H1 (cell line): ENCODE data around the gene PRR3. TPM values are rescaled to one million over a fixed set of nuclear protein-coding genes. Genes with fewer than 3 reads are reported as not detected.
"Not testable (repeated sequence)": the region's sequence is repeated elsewhere in the genome, so short reads cannot be mapped to it uniquely, and the experiment has no call there.

ENCODE experiments used
- CTCF ChIA-PET: fragments of 300-600 bp; sonication (Branson Sonifier 250); formaldehyde crosslinking; loops from one replicate; lab custom pipeline; 2021; ENCODE audit not compliant: partially characterized antibody; lab: Charles Lee
- POLR2A ChIA-PET: fragments of 300-600 bp; sonication (Branson Sonifier 250); formaldehyde crosslinking; loops from one replicate; lab custom pipeline; 2021; ENCODE audit warnings: inconsistent platforms; ENCODE audit not compliant: partially characterized antibody; lab: Charles Lee
- DNase-seq, 2 experiments: peaks; one replicate each; pipeline versions ENCODE4 v3.0.0 to v3.0.0-alpha.2; 2010 to 2022; ENCODE audit warnings: low spot score in 2 of 2, low read depth in 1 of 2, mixed read lengths in 1 of 2
- FAIRE-seq: peaks from 2 replicates; lab custom pipeline; 2011; peaks lifted over from hg19 to GRCh38; lab: Jason Lieb, UNC
- H2AFZ ChIP-seq: 2 replicates; pipeline ENCODE4 v1.8.1; 2012; ENCODE audit warnings: low read length, inconsistent platforms
- H2AK5ac ChIP-seq: 2 replicates; pipeline ENCODE4 v1.6.1; 2013; ENCODE audit warnings: low read depth, low read length
- H2BK120ac ChIP-seq: replicated peaks from 2 replicates; pipeline ENCODE3; 2013; ENCODE audit warnings: low read depth, low read length, inconsistent platforms
- H2BK12ac ChIP-seq: 2 replicates; pipeline ENCODE4 v1.6.1; 2013; ENCODE audit warnings: low read depth, low read length
- H2BK15ac ChIP-seq: 2 replicates; pipeline ENCODE4 v1.6.1; 2013; ENCODE audit warnings: low read length
- H2BK20ac ChIP-seq: 2 replicates; pipeline ENCODE4 v1.6.1; 2013; ENCODE audit warnings: low read length
- H2BK5ac ChIP-seq: 2 replicates; pipeline ENCODE4 v1.6.1; 2013; ENCODE audit warnings: low read depth, low read length
- H3K14ac ChIP-seq: 2 replicates; pipeline ENCODE4 v1.6.1; 2013; ENCODE audit warnings: inconsistent platforms; ENCODE audit not compliant: insufficient read length
- H3K18ac ChIP-seq: 2 replicates; pipeline ENCODE4 v1.6.1; 2013; ENCODE audit warnings: low read length; ENCODE audit errors: extremely low read depth
- H3K23ac ChIP-seq: 2 replicates; pipeline ENCODE4 v1.6.1; 2013; ENCODE audit warnings: inconsistent platforms; ENCODE audit not compliant: insufficient read length
- H3K23me2 ChIP-seq: 2 replicates; pipeline ENCODE4 v1.6.1; 2013; ENCODE audit warnings: low read depth, low read length
- H3K27ac ChIP-seq: 2 replicates; pipeline ENCODE4 v1.6.1; 2011; ENCODE audit warnings: low read depth, low read length, inconsistent platforms
- H3K27me3 ChIP-seq, 4 experiments: replicated peaks in 1 of 4; 1 replicate in 1 of 4; 2 replicates in 3 of 4; pipeline versions ENCODE4 v1.6.1 to v1.8.1; 2011 to 2013; ENCODE audit warnings: low read length in 3 of 4, mild to moderate bottlenecking in 3 of 4, inconsistent platforms in 2 of 4, mixed read lengths in 2 of 4, moderate library complexity in 1 of 4; ENCODE audit not compliant: control insufficient read depth in 3 of 4, insufficient read depth in 3 of 4; ENCODE audit errors: extremely low read depth in 1 of 4
- H3K36me3 ChIP-seq, 4 experiments: 2 replicates each; pipeline versions ENCODE4 v1.6.1 to v1.8.1; 2011 to 2013; ENCODE audit warnings: mild to moderate bottlenecking in 4 of 4, low read length in 3 of 4, moderate library complexity in 2 of 4, control low read depth in 1 of 4, inconsistent platforms in 1 of 4; ENCODE audit not compliant: insufficient read depth in 4 of 4, control insufficient read depth in 2 of 4
- H3K4ac ChIP-seq: replicated peaks from 2 replicates; pipeline ENCODE3; 2013; ENCODE audit warnings: low read length, low read depth, mixed read lengths, inconsistent platforms; ENCODE audit not compliant: insufficient read length
- H3K4me1 ChIP-seq, 4 experiments: replicated peaks in 1 of 4; 1 replicate in 1 of 4; 2 replicates in 3 of 4; pipeline versions ENCODE4 v1.6.1 to v1.8.1; 2011 to 2013; ENCODE audit warnings: low read length in 3 of 4, inconsistent platforms in 2 of 4, mixed read lengths in 1 of 4; ENCODE audit not compliant: insufficient read depth in 4 of 4, control insufficient read depth in 3 of 4
- H3K4me2 ChIP-seq, 2 experiments: 2 replicates each; pipeline versions ENCODE4 v1.6.1 to v1.8.1; 2011 to 2013; ENCODE audit warnings: low read depth in 2 of 2, low read length in 2 of 2, control low read depth in 1 of 2, inconsistent platforms in 1 of 2, mild to moderate bottlenecking in 1 of 2; ENCODE audit not compliant: insufficient read depth in 1 of 2
- H3K4me3 ChIP-seq, 4 experiments: fragments of 200-600, 300-600 bp in 1 of 4; sonication (generic), shearing (Covaris generic), sonication (Bioruptor Twin) in 1 of 4; 2 replicates each; pipeline versions ENCODE4 v1.5.1 to v1.8.1; 2011 to 2016; ENCODE audit warnings: low read length in 4 of 4, low read depth in 3 of 4, control low read depth in 2 of 4, inconsistent platforms in 2 of 4, mild to moderate bottlenecking in 2 of 4, mixed read lengths in 1 of 4, moderate library complexity in 1 of 4; ENCODE audit not compliant: insufficient read depth in 2 of 4; ENCODE audit errors: extremely low read depth in 1 of 4
- H3K56ac ChIP-seq: replicated peaks from 2 replicates; pipeline ENCODE3; 2013; ENCODE audit warnings: low read depth, mild to moderate bottlenecking, mixed read lengths, low read length, inconsistent platforms; ENCODE audit not compliant: insufficient read length
- H3K79me1 ChIP-seq: 2 replicates; pipeline ENCODE4 v1.6.1; 2013; ENCODE audit warnings: low read depth, low read length, control low read depth
- H3K79me2 ChIP-seq, 2 experiments: 2 replicates each; pipeline versions ENCODE4 v1.6.1 to v1.8.1; 2012 to 2013; ENCODE audit warnings: low read length in 2 of 2, mild to moderate bottlenecking in 2 of 2, inconsistent platforms in 1 of 2; ENCODE audit not compliant: insufficient read depth in 2 of 2, control insufficient read depth in 1 of 2
- H3K9ac ChIP-seq, 4 experiments: replicated peaks in 1 of 4; 1 replicate in 1 of 4; 2 replicates in 3 of 4; pipeline versions ENCODE4 v1.6.1 to v1.8.1; 2011 to 2013; ENCODE audit warnings: low read depth in 3 of 4, low read length in 3 of 4, control low read depth in 2 of 4, mild to moderate bottlenecking in 2 of 4, moderate library complexity in 2 of 4, inconsistent platforms in 1 of 4; ENCODE audit errors: extremely low read depth in 1 of 4
- H3K9me3 ChIP-seq, 2 experiments: 2 replicates each; pipeline versions ENCODE4 v1.6.1 to v1.8.1; 2012 to 2013; ENCODE audit warnings: mild to moderate bottlenecking in 2 of 2, moderate library complexity in 2 of 2, control low read depth in 1 of 2, inconsistent platforms in 1 of 2, low read depth in 1 of 2, low read length in 1 of 2, mixed read lengths in 1 of 2; ENCODE audit not compliant: insufficient read depth in 2 of 2
- H4K20me1 ChIP-seq, 2 experiments: replicated peaks in 1 of 2; 2 replicates each; pipeline versions ENCODE3 to v1.8.1; 2011 to 2013; ENCODE audit warnings: inconsistent platforms in 2 of 2, low read length in 2 of 2, mild to moderate bottlenecking in 1 of 2; ENCODE audit not compliant: insufficient read depth in 2 of 2, control insufficient read depth in 1 of 2
- H4K5ac ChIP-seq: 2 replicates; pipeline ENCODE4 v1.6.1; 2013; ENCODE audit warnings: low read length, low read depth, mixed read lengths, inconsistent platforms; ENCODE audit not compliant: insufficient read length
- H4K8ac ChIP-seq: 2 replicates; pipeline ENCODE4 v1.8.0; 2013; ENCODE audit warnings: mild to moderate bottlenecking, moderate library complexity, low read length, inconsistent platforms; ENCODE audit not compliant: insufficient read depth; ENCODE audit errors: extremely low read depth
- H4K91ac ChIP-seq: replicated peaks from 2 replicates; pipeline ENCODE3; 2013; ENCODE audit warnings: low read length, mixed read lengths, inconsistent platforms; ENCODE audit not compliant: insufficient read length
- CREB1 ChIP-seq: IDR thresholded peaks from 2 replicates; pipeline ENCODE4 v1.6.1; 2012; ENCODE audit warnings: inconsistent platforms
- EGR1 ChIP-seq: IDR thresholded peaks from 2 replicates; pipeline ENCODE4 v1.6.1; 2011; ENCODE audit warnings: low read depth, low read length, borderline replicate concordance
- POLR2A ChIP-seq, 2 experiments: IDR thresholded peaks; 1 replicate in 1 of 2; 2 replicates in 1 of 2; pipeline ENCODE4 v1.6.1; 2011; ENCODE audit warnings: low read depth in 2 of 2, low read length in 2 of 2, mild to moderate bottlenecking in 2 of 2; ENCODE audit errors: control extremely low read depth in 1 of 2
- POLR2AphosphoS5 ChIP-seq: IDR thresholded peaks from 2 replicates; pipeline ENCODE4 v1.6.1; 2011; ENCODE audit warnings: low read depth, low read length
- RAD21 ChIP-seq, 2 experiments: IDR thresholded peaks in 1 of 2; conservative IDR thresholded peaks in 1 of 2; 2 replicates each; pipeline ENCODE4 v1.6.1; 2011; ENCODE audit warnings: low read depth in 2 of 2, low read length in 2 of 2, improper control_type of control experiment in 1 of 2, inconsistent platforms in 1 of 2, mild to moderate bottlenecking in 1 of 2, moderate library complexity in 1 of 2
- WGBS, 2 experiments: shearing (Covaris generic) in 1 of 2; methylation state at CpG; one replicate each; pipeline versions ENCODE4 v1.1.6 to v1.1.7; 2013 to 2015; ENCODE audit warnings: low lambda C conversion rate in 2 of 2, mixed read lengths in 2 of 2, inconsistent platforms in 1 of 2, low coverage in 1 of 2, missing lambda C conversion rate in 1 of 2; ENCODE audit not compliant: insufficient replicate concordance in 2 of 2, insufficient coverage in 1 of 2, insufficient read length in 1 of 2; ENCODE audit errors: extremely low coverage in 1 of 2, missing lambda C conversion rate in 1 of 2; 5-methylcytosine and 5-hydroxymethylcytosine counted together
- polyA plus RNA-seq, 7 experiments: library from polyadenylated mRNA; depleted of rRNA in 3 of 7; stranded (reverse) in 5 of 7; unstranded in 2 of 7; fragments of >200 nt in 5 of 7; fragments of 200-250 nt in 2 of 7; gene quantifications; 1 replicate in 5 of 7; 2 replicates in 1 of 7; 4 replicates in 1 of 7; pipeline versions ENCODE4 v1.2.1 to v1.2.3, GENCODE V29; 2011 to 2013; ENCODE audit warnings: missing spikeins in 2 of 7, mixed read lengths in 2 of 7
- total RNA-seq: library from RNA; stranded (reverse); fragmentation: NEBNext Ultra II Directional; extraction: Animal tissue kit (Norgen Biotek cat#: 25700); gene quantifications from 2 replicates; pipeline ENCODE4 v1.2.1, GENCODE V29; 2021
- TF ChIP-seq, protein P1 (sequence below), 3 experiments: IDR thresholded peaks; 1 replicate in 2 of 3; 2 replicates in 1 of 3; pipeline versions ENCODE4 v1.5.1 to v1.6.1; 2011; ENCODE audit warnings: low read length in 3 of 3, mild to moderate bottlenecking in 3 of 3, inconsistent platforms in 2 of 3, low read depth in 1 of 3, moderate library complexity in 1 of 3; ENCODE audit not compliant: insufficient read depth in 1 of 3; ENCODE audit errors: control extremely low read depth in 1 of 3

Gene PRR3
- total and polyA plus RNA-seq, 2 of the 8 experiments (the other 6 are each of a cell fraction or from before 2014, with no cell fraction given) = 10.5 to 24.2 TPM

DNA sequence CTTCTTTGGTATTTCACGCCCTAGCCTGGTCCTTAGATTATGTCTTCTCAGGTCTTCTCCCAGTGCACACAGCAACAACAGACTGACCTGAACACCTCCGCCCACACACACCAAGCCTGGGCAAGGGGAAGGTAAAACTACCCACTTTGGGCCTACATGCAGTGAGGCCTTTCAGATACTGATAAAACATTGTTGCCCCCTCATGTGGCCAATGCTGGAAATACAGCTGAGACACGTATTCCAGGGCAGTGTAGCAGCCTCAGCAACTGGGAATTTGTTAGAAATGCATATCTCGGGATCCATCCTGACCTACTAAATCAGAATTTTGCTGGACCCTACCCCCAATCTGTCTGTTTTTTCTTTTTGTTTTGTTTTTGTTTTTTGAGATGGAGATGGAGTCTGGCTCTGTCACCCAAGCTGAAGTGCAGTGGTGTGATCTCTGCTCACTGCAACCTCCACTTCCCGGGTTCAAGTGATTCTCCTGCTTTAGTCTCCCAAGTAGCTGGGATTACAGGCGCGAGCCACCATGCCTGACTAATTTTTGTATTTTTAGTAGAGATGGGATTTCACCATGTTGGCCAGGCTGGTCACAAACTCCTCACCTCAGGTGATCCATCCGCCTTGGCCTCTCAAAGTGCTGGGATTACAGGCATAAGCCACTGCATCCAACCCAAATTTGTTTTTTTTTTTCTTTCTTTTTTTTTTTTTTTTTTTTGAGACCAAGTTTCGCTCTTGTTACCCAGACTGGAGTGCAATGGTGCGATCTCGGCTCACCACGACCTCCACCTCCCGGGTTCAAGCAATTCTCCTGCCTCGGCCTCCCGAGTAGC is 40.4 kb downstream of the PRR3 start:
- POLR2A ChIA-PET = interaction anchor here (0.8 to 27.0 kb wide), 32 partner anchors 1 to 482 kb away, joined by 3 to 712 read pairs (median 5); partner anchors contain the start of genes ABCF1, ATAT1, C6orf136 and DHX16

More for the DNA sequence above, 40.4 kb downstream of the PRR3 start:
- H2BK120ac ChIP-seq, H2BK12ac ChIP-seq, H3K9me3 ChIP-seq, H3K27ac ChIP-seq, H3K14ac ChIP-seq, H3K4me1 ChIP-seq, H4K8ac ChIP-seq, H3K56ac ChIP-seq, H3K4ac ChIP-seq, H3K79me2 ChIP-seq, H3K23me2 ChIP-seq, H3K4me2 ChIP-seq, H3K79me1 ChIP-seq, H2BK15ac ChIP-seq, H3K18ac ChIP-seq, H2AK5ac ChIP-seq, H2BK5ac ChIP-seq, H2BK20ac ChIP-seq, H4K5ac ChIP-seq, H3K9ac ChIP-seq, H2AFZ ChIP-seq, H3K23ac ChIP-seq, H3K27me3 ChIP-seq, H3K4me3 ChIP-seq, H4K91ac ChIP-seq: not testable (repeated sequence)
- CTCF ChIA-PET = interaction anchor here (0.9 to 5.7 kb wide), 30 partner anchors 9 to 147 kb away, joined by 3 to 40 read pairs (median 4); partner anchors contain the start of gene ABCF1
- peak; percentile 39 to 95 for DNase-seq
- Histone ChIP-seq H4K20me1 (peaks cover 3 to 23% of the 10 kb centered on the region in 2 experiments), H3K36me3 (peaks cover 16 to 45% (median 30%) of the 10 kb centered on the region in 4 experiments)
- 83% methylated on average over 11 of the region's 15 CpGs; no CpG with 5 or more reads in 1 of the 2 experiments for WGBS, 2 experiments
- FAIRE-seq = peak; percentile 87
- peak; percentile 82 for TF ChIP-seq POLR2AphosphoS5
- TF ChIP-seq EGR1 = peak; percentile 69; the same call in 1 of the 2 replicates
- peak; percentile 60 for TF ChIP-seq CREB1
- peak; percentile 56 to 79 for TF ChIP-seq POLR2A (IDR thresholded peaks at IDR 0.05; ENCODE audit: control extremely low read depth in 1 of 2, low read depth in 2 of 2, low read length in 2 of 2)
- TF ChIP-seq, protein P1, sequence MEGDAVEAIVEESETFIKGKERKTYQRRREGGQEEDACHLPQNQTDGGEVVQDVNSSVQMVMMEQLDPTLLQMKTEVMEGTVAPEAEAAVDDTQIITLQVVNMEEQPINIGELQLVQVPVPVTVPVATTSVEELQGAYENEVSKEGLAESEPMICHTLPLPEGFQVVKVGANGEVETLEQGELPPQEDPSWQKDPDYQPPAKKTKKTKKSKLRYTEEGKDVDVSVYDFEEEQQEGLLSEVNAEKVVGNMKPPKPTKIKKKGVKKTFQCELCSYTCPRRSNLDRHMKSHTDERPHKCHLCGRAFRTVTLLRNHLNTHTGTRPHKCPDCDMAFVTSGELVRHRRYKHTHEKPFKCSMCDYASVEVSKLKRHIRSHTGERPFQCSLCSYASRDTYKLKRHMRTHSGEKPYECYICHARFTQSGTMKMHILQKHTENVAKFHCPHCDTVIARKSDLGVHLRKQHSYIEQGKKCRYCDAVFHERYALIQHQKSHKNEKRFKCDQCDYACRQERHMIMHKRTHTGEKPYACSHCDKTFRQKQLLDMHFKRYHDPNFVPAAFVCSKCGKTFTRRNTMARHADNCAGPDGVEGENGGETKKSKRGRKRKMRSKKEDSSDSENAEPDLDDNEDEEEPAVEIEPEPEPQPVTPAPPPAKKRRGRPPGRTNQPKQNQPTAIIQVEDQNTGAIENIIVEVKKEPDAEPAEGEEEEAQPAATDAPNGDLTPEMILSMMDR (IDR thresholded peaks at IDR 0.05; ENCODE audit: control extremely low read depth in 1 of 3, insufficient read depth in 1 of 3, low read depth in 1 of 3, low read length in 3 of 3) = peak; percentile 57 to 90 (median 67)
- TF ChIP-seq RAD21 (IDR thresholded peaks at IDR 0.05 in 1 of 2, conservative IDR thresholded peaks at IDR 0.05 in 1 of 2; ENCODE audit: low read depth in 2 of 2, low read length in 2 of 2) = peak; percentile 39 to 57; a peak in 3 of 4 replicates
